SK-N-SH (cell line): Measurements from ENCODE around the gene ZNRF4.

Experiments
- CTCF ChIP-seq: fragments of 200-600 bp; sonication (generic); IDR thresholded peaks from 2 replicates; pipeline ENCODE4 v1.6.1; 2017; ENCODE audit warnings: antibody characterized with exemption, mild to moderate bottlenecking, moderate library complexity
- EP300 ChIP-seq, 2 experiments: IDR thresholded peaks; 2 replicates each; pipeline versions ENCODE4 v1.4.0 to v1.6.1; 2012; ENCODE audit warnings: borderline replicate concordance in 1 of 2, low read depth in 1 of 2, low read length in 1 of 2
- EZH2phosphoT487 ChIP-seq: fragments of 200-600 bp; sonication (generic); IDR thresholded peaks from 2 replicates; pipeline ENCODE4 v1.6.1; 2017; ENCODE audit warnings: low read depth, mixed run types, mild to moderate bottlenecking, antibody characterized with exemption, moderate library complexity, borderline replicate concordance
- JUND ChIP-seq: IDR thresholded peaks from 2 replicates; pipeline ENCODE4 v1.4.0; 2012
- MEF2A ChIP-seq: IDR thresholded peaks from 2 replicates; pipeline ENCODE4 v1.4.0; 2012; ENCODE audit warnings: low read depth, borderline replicate concordance
- MXI1 ChIP-seq: IDR thresholded peaks from 2 replicates; pipeline ENCODE4 v1.6.1; 2012; ENCODE audit warnings: mild to moderate bottlenecking, low read depth, low read length, improper control_type of control experiment
- NRF1 ChIP-seq: IDR thresholded peaks from 2 replicates; pipeline ENCODE4 v1.6.1; 2012; ENCODE audit warnings: low read depth, mild to moderate bottlenecking, low read length
- RAD21 ChIP-seq: IDR thresholded peaks from 2 replicates; pipeline ENCODE4 v1.6.1; 2012; ENCODE audit warnings: mild to moderate bottlenecking, low read length
- RCOR1 ChIP-seq: fragments of 150-350 bp; IDR thresholded peaks from 2 replicates; pipeline ENCODE4 v1.6.1; 2017; ENCODE audit warnings: antibody characterized with exemption, low read length
- REST ChIP-seq: IDR thresholded peaks from 2 replicates; pipeline ENCODE4 v1.6.1; 2012; ENCODE audit warnings: mild to moderate bottlenecking, low read depth, low read length, moderate library complexity
- RFX5 ChIP-seq: IDR thresholded peaks from 2 replicates; pipeline ENCODE4 v1.6.1; 2012; ENCODE audit warnings: mild to moderate bottlenecking, improper control_type of control experiment, low read length
- TAF1 ChIP-seq: IDR thresholded peaks from 2 replicates; pipeline ENCODE4 v1.6.1; 2012; ENCODE audit warnings: low read depth, mild to moderate bottlenecking, low read length, moderate library complexity, borderline replicate concordance
- USF1 ChIP-seq: IDR thresholded peaks from 2 replicates; pipeline ENCODE4 v1.4.0; 2012; ENCODE audit warnings: low read depth, borderline replicate concordance
- YY1 ChIP-seq: IDR thresholded peaks from 2 replicates; pipeline ENCODE4 v1.4.0; 2012; ENCODE audit warnings: low read depth, mild to moderate bottlenecking

DNA sequence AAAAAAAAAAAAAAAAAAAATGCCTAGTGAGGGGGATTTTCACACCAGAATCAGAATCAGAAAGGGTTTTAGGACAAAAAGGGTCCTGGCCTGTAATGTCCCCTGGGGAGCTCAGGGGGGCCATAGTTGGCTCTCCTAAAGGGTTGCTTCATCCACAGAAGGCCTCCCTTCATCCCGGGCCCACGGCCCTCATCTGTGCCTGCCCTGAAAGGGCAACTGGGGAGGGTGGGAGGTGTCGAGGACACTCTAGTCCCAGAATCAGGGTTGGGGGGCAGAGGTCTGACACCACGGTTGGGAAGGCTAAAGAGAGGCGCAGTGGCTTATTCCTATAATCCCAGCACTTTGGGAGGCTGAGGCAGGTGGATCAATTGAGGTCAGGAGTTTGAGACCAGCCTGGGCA is 22.5 kb upstream of the ZNRF4 start:
- TF ChIP-seq CTCF (no peak), NRF1 (no peak), EP300 (IDR thresholded peaks at IDR 0.05; ENCODE audit: borderline replicate concordance in 1 of 2, low read depth in 1 of 2, low read length in 1 of 2) (no peak), YY1 (no peak), REST (no peak), EZH2phosphoT487 (no peak), RFX5 (no peak), JUND (no peak), RCOR1 (no peak), MEF2A (no peak), USF1 (no peak), RAD21 (no peak), TAF1 (no peak), MXI1 (no peak)
